ENCODE data around the gene SLC9A8.
A peak's percentile ranks its signal among the peaks of the same experiment; 100 is the strongest.

The SLC9A8 gene

GRCh38 chr20:49896204-49896603 is 83.6 kb downstream of the SLC9A8 start:
- DNase-seq, result no peak

DNA sequence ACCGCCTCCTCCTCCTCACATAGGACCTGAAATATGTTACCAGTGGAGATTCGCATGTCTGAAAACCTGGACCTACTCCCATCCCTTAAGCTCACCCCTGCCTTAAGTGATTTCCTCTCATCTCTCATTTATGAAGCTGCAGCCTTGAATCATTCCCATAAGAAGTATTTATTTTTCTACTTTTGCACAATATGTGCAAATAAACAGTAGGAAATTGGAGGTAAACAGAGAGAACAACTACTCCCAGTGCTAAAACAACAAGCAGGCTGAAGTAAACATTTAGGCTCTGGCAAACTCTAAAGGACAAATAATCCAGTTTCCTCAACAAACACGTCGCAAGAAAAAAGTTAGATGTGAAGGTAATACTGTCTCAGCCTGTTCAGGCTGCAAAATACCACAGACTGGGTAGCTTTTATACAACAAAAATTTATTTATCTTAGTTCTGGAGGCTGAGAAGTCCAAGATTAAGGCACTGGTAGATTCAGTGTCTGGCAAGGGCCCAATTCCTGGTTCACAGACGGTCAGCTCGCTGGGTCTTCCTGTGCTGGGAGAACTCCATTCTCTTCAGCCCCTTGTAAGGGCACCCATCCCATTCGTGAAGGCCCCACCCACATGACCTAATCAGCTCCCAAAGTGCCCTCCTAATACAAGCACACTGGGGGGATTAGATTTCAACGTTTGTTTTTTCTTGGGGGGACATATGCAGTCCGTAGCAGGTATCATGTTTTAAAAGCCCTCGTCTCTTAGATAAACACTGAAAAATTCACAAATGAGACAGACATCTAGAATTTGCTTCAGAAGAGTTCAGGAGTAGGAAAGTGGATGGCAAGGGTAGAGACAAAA is 87.1 kb downstream of the SLC9A8 start:
- no peak for DNase-seq

DNA sequence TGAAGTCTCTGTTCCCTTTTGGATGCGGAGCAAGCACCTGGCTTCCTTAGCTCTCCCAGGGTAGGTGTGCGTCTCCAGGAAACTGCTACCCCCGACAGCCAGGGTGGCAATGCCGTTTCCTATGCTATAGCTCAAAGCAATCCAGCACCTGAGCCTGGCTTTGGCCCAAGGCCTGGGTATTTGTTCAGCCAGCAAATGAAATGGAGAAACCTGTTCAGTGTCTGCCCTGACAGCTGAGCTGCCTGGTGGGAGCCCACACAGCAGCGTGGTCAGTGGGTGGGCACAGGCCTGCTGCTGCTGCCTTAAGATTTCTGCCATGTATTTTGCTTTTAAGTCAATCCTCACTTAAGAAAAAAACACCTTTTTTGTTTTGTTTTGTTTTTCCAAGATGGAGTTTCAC is 89.0 kb downstream of the SLC9A8 start:
- no peak for DNase-seq

DNA sequence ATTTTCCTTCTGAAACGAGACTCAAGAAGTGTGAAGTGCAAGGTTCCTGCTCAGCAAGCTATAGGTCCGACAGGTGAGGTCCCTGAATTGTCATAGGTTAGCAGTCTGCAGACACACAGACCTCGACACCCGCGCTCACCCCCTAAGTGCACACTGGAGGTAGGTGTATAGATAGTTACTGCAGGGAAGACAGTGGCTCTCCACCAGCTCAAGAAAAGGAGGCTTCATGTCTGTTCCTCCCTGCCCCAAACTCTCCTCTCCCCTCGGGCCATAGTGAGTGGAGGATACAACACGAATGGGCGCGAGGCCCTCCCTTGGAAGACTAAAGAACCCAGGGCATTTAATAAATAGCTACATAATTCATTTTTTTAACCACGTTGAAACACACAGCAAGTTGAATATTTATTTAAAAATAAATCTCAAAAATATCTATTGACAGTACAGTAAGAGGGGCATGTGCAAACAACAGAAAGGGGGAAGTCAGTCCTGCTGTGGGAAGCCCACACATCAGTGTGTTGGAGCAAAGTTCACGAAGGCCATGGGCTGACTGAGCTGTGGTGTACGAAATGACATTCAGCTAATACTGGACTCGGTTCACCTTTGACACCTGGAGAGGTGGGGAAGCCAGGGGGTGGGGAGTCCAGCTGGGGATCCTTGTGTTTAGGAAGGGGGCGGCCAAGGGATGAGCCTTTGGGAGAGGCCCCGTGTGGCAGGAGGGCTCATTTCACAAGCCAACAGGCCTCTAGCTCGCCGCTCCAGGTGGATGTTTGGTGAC is 92.0 kb downstream of the SLC9A8 start:
- no peak for DNase-seq

- DNase-seq, result no peak
These were observed 92.9 kb downstream of the SLC9A8 start for GRCh38 chr20:49905415-49906091.

- DNase-seq, result no peak
These were observed 93.5 kb downstream of the SLC9A8 start for GRCh38 chr20:49906101-49906604.

DNA sequence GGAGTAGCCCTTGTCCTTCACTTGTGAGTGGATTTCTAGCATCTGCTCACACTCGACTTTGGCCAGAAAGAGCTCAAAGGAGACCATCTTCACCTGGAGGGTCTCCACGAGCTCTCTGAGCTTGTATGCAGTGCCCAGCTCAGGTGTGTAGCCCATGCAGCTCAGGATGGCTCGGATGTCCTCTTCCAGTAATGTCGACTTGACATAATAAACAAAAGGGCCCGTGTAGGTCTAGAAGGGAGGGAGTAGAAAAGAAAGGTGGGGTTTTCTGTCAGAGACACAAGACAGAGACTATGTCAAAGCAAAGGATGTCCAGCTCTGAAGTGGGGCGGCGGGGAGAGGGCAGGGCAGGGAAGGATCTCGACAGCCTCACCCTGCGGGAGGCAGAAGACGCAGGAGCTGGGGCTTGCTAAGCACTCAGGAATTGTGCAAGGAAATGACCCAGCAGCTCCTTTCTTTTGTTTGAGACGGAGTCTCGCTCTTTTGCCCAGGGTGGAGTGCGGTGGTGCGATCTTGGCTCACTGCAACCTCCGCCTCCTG is 94.1 kb downstream of the SLC9A8 start:
- no peak for DNase-seq

DNA sequence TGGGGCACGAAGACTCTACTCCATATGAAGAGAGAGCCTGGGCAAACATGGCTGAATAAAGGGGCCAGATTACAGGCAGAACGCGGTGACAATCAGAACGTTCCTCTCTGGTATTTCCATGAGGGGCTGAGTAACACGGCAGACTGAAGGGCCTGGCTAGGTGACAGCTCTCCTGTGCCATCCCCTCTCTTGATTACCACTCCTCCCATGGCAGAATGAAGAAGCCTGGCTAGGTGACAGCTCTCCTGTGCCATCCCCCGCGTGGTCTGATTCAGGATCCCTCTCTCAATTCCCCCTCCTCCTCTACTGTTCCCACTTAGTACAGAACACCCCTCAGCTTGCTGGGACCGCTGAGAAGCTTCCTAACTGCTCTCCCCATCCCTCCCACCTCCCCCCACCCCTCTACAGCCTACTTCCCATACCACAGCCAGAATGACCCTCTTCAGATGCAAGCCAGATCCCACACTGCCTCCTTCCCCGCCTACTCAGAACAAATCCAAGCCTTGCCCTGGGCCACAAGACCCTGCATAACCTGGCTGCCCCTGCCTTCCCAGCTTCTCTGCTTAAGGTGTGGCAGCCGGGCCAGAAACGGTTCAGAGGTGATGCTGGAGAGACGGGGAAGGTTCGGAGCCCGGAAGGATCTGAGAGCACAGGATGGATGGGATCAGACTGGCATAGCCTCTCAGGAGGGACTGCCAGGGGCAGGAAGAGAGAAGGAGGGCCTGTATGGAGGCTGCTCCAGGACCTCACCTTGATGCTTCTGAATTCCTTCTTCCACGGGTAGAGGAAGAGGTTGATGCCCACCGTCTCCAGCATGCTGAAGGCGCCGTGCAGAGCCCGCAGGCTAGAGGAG is 95.0 kb downstream of the SLC9A8 start:
- DNase-seq, result no peak

DNA sequence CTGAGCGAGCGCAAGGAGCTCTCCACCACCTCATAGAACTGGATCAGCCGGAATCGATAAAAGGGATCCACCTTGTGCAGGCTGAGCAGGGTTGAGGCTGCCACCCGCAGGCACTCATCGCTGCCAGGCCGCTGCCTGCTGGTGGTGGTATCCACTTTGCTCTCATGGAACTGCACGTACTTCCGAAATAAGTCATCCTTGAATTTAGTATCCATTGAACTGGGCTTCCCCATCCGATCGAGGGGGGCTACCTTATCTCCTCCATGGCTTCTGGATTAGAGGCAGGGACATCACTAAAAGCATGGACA is 95.6 kb downstream of the SLC9A8 start:
- DNase-seq, result no peak

DNA sequence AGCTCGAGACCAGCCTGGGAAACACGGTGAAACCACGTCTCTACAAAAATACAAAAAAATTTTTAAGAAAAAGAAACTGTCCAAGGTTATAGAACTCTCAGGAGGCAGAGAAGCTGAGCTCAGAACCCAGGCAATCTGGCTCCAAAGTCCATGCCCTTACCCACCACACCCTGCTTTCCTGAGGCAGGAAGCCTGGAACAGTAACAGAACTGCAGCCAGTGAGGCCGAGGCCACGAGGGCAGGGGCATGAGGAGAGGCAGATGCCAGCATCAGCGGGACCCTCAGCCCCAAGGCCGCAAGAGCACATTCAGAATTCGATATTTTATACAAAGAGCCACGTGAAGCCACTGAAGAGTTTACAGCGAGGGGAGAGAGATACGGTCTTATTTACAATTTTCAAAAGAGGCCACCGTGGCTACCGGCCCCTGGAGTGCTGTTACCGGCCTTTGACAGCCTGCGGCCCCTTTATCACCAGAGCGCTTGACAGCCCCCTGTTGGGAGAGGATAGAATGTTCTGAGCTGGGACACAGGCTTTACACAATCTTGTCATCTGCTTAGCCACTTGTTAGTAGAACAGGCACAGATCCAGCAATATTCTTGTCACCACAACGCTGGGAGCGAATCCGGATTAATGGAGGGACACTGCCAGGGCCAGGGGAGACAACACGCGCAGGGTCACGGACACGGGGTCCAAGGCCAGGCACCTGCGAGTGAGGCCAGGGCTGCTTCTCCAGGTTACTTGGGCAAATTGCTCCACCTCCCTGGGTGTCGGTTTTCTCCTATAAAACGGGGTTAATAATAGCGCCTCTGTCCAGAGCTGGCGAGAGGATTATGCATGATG is 97.1 kb downstream of the SLC9A8 start:
- no peak for DNase-seq

- DNase-seq, result no peak
These were observed 97.7 kb downstream of the SLC9A8 start for GRCh38 chr20:49910340-49910706.

DNA sequence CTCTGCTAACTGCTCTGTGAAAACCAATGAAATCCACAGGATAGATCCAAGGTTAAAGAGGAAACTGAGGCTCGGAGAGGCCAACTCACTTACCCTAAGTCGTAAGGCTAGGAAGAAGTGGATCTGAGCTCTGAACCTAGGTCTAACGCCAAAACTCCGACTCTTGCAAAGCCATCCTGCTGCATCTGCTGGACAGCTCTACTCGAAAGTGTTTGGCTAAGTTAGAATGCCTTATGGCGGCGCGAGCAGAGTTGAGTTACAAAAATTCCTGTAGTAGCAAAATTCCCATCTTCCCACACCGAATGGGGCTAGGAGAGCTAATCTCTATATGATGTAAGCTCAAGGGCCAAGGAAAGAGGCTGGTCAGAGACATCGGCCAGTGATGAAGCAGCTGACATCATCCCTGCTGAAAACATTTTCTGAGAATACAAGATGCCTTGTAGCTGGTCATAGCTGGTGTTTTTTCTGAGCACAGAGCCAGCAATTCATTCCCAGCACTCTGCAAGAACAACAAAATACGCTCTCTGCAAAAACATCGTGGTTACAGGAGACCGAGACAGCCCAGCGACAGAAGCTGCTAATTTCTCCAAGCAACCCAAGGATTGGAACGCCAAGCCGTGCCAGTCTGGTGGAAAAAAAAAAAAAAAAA is 100.9 kb downstream of the SLC9A8 start:
- DNase-seq, result no peak

- DNase-seq, result no peak
These were observed 101.9 kb downstream of the SLC9A8 start for GRCh38 chr20:49914310-49915117.

GRCh38 chr20:49915118-49915379 is 102.4 kb downstream of the SLC9A8 start:
- no peak for DNase-seq

DNA sequence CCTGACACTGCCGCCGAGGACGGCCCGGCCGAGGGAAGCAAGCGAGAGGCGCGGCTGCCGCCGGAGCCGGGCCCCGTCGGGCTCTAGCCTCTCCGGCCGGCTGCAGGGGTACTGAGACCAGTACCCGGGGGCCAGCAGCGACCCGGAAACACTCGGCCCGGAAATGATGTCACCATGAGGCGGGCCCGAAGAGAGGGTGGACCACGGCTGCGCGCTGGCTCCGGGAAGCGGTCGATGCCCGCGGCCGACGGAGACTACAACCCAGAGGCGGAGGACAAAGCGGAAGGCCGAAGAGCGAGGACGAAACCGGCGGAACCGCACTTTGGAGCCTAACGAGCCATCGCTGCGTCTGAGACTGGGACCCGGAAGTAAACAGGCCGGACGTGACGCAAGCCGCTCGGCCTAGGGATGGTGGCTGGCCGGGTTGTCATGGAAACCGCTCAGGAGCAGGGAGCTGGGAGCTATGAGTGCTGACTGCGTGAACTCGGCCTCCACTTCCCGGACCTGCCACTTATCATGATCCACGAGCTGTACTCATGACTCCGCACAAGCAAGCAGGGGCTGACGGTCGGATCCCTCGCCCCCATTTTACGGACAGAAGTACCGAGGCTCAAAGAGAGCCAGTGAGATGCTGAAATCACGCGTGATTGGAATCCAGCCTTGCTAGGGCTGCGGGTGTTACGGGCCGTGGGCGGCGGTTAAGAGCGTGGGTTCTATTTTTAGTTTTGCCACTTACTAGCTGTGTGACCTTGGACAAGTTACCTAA is 102.9 kb downstream of the SLC9A8 start, which contains the start of gene SPATA2:
TSS of gene SPATA2 (minus strand) at position 150 of the 766 bp plus-strand sequence. CDS start 7,039 bp downstream, outside the sequence.
- peak; percentile 97 for DNase-seq

DNA sequence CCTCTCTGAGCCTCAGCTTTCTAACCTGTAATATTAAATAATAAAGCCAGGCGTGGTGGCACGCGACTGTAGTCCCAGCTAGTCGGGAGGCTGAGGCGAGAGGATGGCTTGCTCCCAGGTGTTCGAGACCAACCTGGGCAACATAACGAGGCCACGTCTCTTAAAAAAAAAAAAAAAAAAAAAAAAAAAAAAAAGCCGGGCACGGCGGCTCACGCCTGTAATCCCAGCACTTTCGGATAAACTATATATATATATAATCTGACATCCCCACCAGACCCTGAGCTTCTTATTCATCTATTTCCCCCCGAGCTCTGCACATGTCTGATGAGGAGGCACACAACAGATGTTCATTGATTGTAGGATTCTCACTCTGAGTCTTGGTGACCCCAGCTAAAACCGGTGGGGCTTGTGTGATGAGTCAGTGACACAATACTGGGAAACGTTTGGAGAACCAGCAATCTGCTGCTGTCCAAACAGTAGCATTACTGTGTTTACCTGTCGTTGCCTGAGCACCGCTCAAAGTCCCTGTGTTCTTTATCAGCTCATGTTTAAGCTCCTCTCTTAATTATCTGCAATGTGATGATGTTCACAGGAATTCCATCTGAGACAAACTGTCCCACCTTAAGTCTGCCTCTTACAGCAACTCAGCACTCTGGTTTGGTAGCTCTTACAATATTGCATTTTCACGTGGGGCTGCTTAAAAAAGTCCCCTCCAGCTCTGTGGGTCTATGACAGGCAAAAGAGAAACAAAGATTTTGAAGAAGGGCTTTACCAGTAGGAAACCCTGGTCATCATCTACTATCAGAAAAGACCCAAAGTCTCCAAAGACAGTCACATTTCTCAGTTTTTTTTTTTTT is 103.7 kb downstream of the SLC9A8 start:
- peak; percentile 47 for DNase-seq

DNA sequence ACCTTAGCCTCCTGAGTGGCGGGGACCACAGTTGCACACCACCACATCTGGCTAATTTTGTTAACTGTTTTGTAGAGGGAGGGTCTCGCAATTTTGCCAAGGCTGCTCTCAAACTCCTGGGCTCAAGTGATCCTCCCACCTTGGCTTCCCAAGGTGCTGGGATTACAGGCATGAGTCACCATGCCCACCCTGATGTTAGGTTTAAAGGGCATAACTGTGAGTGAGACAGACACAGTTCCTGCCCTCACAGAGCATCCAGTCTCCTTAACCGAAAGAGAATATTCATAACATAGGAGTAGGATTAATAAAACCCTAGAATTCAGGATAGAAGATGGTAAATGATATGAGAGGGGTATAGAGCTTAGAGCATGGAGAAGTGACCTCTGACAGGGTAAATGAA is 105.8 kb downstream of the SLC9A8 start:
- no peak for DNase-seq

GRCh38 chr20:49919009-49919408 is 106.4 kb downstream of the SLC9A8 start:
- DNase-seq, result no peak
